Right lobe of liver (tissue), 6 donors: ENCODE data around the gene NKD2. TPM values are rescaled to one million over a fixed set of nuclear protein-coding genes. Genes with fewer than 3 reads are reported as not detected.

ENCODE experiments used
- ATAC-seq, 4 donors: fragments of 200-7000 bp; cut with Tn5 transposase; one replicate each; pipeline ENCODE4 v1.9.1; 2020; ENCODE audit warnings: mild to moderate bottlenecking in 4 of 4, moderate library complexity in 4 of 4
- DNase-seq, 3 donors: peaks; one replicate each; pipeline ENCODE4 v3.0.0-alpha.2; 2020
- H3K27ac ChIP-seq, 3 donors: fragments of 200-600 bp; one replicate each; pipeline ENCODE4 v1.8.0; 2022
- H3K27me3 ChIP-seq, 2 donors: fragments of 200-600 bp; one replicate each; pipeline ENCODE4 v1.8.0; 2022
- H3K36me3 ChIP-seq, 4 donors: fragments of 200-600 bp; sonication (generic) in 1 of 4; one replicate each; pipeline versions ENCODE4 v1.5.1 to v1.8.0; 2017 to 2022; ENCODE audit warnings: control low read depth in 1 of 4
- H3K4me1 ChIP-seq, 4 donors: fragments of 200-600 bp; sonication (generic) in 1 of 4; one replicate each; pipeline versions ENCODE4 v1.5.1 to v1.8.0; 2017 to 2022; ENCODE audit warnings: control low read depth in 1 of 4
- H3K4me3 ChIP-seq, 3 donors: fragments of 200-600 bp; one replicate each; pipeline ENCODE4 v1.8.0; 2022
- H3K9me3 ChIP-seq, 4 donors: fragments of 200-600 bp; sonication (generic) in 1 of 4; one replicate each; pipeline versions ENCODE4 v1.5.1 to v1.8.0; 2017 to 2022; ENCODE audit warnings: control low read depth in 1 of 4
- POLR2A ChIP-seq: fragments of 450-650 bp; IDR thresholded peaks from one replicate; pipeline ENCODE4 v1.6.1; 2017; ENCODE audit warnings: antibody characterized with exemption, mild to moderate bottlenecking
- WGBS: methylation state at CpG from one replicate; pipeline ENCODE4 v1.1.6; 2018; ENCODE audit warnings: low coverage, low lambda C conversion rate; ENCODE audit not compliant: insufficient coverage; ENCODE audit errors: missing lambda C conversion rate; 5-methylcytosine and 5-hydroxymethylcytosine counted together
- intact Hi-C, 2 donors: fragments of 100-400 bp; cut with DNase I; formaldehyde crosslinking; loops; one replicate each; pipeline versions ENCODE4 v1.11.2 to v1.14.1; 2022
- total RNA-seq, 6 experiments: library from RNA; depleted of rRNA in 2 of 6; stranded (reverse); fragments of >200 nt in 2 of 6; fragmentation: NEBNext Ultra II Directional in 3 of 6; extraction: Animal tissue kit (Norgen Biotek cat#: 25700) in 3 of 6; gene quantifications; one replicate each; pipeline versions ENCODE4 v1.1.0 to v1.2.4, GENCODE V29; 2016 to 2023
- TF ChIP-seq, protein P1 (sequence below), 4 donors: fragments of 200-600 bp in 3 of 4; fragments of 450-650 bp in 1 of 4; IDR thresholded peaks; one replicate each; pipeline versions ENCODE4 v1.5.1 to v1.8.0; 2016 to 2022; ENCODE audit warnings: antibody characterized with exemption in 4 of 4, mild to moderate bottlenecking in 2 of 4
- donor health status: DM: no; HTN: yes; CAD: no.
- donor health status: DM: no; HTN: no; CAD: no.
- donor health status: DM: no; HTN: no; CAD: no.
- donor health status: DM: no; HTN: yes; CAD: no.
- donor health status: DM: no; HTN: yes; CAD: no.

NKD2 gene
- total RNA-seq, 6 experiments from 2014 or later: 0.93 to 2.9 (median 2.2) TPM

DNA sequence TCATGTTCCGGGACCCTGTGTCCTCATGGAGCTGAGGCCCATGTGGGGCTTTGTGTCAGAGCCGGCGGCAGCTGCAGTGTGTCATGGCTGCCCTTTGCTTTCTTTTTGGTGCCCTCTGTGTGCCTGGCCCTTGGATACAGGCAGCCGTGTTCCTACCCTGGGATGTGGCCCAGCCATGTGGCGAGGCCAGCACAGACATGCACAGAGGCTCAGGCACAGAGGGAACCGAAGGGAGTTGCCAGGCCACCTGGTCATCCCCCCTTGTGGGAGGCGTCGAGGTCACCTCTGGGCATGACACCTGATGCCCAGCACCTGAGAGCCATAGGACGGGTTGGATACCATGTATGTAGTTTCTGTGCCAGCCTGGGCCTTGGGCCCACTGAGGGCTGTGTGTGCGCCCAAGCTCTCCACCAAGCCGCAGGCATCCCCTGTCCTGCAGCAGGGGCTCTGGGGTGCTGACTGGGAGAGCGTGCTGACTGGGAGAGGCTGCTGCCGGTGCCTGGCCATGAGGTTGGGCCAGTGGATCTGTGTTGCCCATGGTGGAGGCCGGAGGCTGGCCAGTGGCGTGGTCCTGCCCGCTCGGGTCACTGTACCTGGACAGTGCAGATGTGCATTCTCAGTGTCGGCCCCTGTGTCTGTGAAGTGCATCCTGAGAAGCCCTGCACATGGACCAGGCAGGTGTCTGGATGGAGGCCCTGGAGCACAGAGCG is 4.8 kb downstream of the NKD2 start:
- 60% methylated on average over 2 of the region's 19 CpGs for WGBS
- Histone ChIP-seq H3K36me3 (no peaks in the 10 kb centered on the region), H3K27ac (no peak overlapping the region), H3K27me3 (peaks cover 0 to 12% of the 10 kb centered on the region in 2 donors), H3K4me1 (peaks cover 0 to 5% (median 2%) of the 10 kb centered on the region in 4 donors), H3K9me3 (no peaks in the 10 kb centered on the region), H3K4me3 (no peak overlapping the region)
- DNase-seq (peak in 1 of 3 donors; percentile 9), ATAC-seq (no peak)
- intact Hi-C loops: no loop called here
- TF ChIP-seq, protein P1, sequence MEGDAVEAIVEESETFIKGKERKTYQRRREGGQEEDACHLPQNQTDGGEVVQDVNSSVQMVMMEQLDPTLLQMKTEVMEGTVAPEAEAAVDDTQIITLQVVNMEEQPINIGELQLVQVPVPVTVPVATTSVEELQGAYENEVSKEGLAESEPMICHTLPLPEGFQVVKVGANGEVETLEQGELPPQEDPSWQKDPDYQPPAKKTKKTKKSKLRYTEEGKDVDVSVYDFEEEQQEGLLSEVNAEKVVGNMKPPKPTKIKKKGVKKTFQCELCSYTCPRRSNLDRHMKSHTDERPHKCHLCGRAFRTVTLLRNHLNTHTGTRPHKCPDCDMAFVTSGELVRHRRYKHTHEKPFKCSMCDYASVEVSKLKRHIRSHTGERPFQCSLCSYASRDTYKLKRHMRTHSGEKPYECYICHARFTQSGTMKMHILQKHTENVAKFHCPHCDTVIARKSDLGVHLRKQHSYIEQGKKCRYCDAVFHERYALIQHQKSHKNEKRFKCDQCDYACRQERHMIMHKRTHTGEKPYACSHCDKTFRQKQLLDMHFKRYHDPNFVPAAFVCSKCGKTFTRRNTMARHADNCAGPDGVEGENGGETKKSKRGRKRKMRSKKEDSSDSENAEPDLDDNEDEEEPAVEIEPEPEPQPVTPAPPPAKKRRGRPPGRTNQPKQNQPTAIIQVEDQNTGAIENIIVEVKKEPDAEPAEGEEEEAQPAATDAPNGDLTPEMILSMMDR (IDR thresholded peaks at IDR 0.05): no peak
- TF ChIP-seq POLR2A: no peak

DNA sequence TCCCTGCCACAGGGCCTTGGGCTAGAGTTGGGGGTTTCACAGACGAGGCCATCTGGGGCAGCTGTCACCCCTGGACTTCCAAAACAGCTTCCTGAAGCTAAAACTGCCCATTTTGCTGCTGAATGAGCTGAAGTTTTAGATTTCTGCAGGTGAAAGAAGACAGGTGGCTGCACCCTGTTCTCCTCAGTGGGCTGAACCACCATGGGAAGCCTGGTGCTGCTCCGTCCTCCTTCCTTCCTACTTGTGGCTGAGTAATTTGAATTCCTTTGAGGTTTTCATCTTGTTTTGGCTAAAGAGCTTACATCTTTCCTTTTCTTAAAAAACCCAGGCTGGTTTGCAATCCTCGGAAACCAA is 5.3 kb downstream of the NKD2 start:
- TF ChIP-seq POLR2A: no peak
- TF ChIP-seq, protein P1 (IDR thresholded peaks at IDR 0.05): no peak
- WGBS: 75% methylated on average over 2 of the region's 3 CpGs
- no peaks in the 10 kb centered on the region for H3K36me3 ChIP-seq

DNA sequence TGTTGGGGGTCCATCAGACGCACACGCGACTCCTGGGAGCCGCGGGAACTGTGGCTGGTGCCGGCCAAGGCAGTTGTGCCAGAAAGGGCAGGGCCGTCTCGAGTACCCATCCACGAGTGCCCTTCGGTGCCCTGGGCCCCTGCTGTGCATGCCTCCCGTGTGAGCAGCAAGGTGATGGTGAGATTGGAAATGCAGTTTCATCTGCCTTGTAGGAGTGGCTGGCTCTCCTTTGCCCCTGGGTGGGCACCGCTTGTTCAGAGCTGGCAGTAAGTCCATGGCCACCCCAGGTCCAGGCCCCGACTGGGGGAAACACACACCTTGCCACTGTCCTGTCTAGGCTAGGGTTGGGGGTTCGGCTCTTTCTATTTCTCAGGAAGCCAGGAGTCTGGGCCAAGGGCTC is 5.7 kb downstream of the NKD2 start:
- Histone ChIP-seq H3K27ac (no peak overlapping the region), H3K4me1 (peaks cover 0 to 4% (median under 1%) of the 10 kb centered on the region in 4 donors), H3K4me3 (no peak overlapping the region), H3K36me3 (no peaks in the 10 kb centered on the region), H3K27me3 (peaks cover 0 to 12% of the 10 kb centered on the region in 2 donors), H3K9me3 (no peaks in the 10 kb centered on the region)
- TF ChIP-seq, protein P1 (IDR thresholded peaks at IDR 0.05): no peak
- TF ChIP-seq POLR2A: no peak
- 60% methylated on average over 1 of the region's 14 CpGs for WGBS
- peak in 1 of 3 donors; percentile 10 for DNase-seq
- no peak for ATAC-seq
- intact Hi-C loops: no loop called here

More for the DNA sequence above, 5.3 kb downstream of the NKD2 start:
- H3K4me1 ChIP-seq: peaks cover 0 to 5% (median 2%) of the 10 kb centered on the region in 4 donors
- ATAC-seq (no peak), DNase-seq (peak in 1 of 3 donors; percentile 0)
- intact Hi-C loops: no loop called here
- H3K4me3 ChIP-seq: no peak overlapping the region
- peaks cover 0 to 12% of the 10 kb centered on the region in 2 donors for H3K27me3 ChIP-seq
- H3K27ac ChIP-seq: no peak overlapping the region
- H3K9me3 ChIP-seq: no peaks in the 10 kb centered on the region

DNA sequence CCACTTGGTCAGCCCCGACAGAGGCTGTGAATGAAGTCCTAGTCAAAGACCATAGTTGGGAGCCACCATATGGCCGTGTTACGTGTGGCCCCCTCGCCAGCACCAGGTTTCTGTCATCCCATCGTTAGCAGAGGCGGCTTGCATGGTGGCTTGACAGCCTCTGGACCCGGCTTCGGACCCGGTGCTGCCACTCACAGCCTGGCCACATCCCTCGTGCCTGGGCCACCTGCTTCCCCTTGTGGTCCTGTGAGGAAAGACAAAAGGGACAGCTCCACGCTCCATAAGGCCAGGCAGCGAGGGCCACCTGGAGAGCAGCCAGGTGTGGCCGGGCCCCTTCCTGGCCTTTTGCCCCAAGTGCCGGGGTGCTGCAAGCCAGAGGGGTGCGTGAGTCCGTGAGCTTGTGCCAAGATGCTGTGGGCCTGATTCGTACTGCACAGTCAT is 6.2 kb downstream of the NKD2 start:
- WGBS: no CpG with 5 or more reads among the region's 17 CpGs
- H3K4me1 ChIP-seq: peaks cover 0 to 4% (median 0%) of the 10 kb centered on the region in 4 donors
- H3K9me3 ChIP-seq: no peaks in the 10 kb centered on the region
- H3K36me3 ChIP-seq: no peaks in the 10 kb centered on the region
- ATAC-seq (no peak), DNase-seq (no peak)
- no peak for TF ChIP-seq POLR2A
- TF ChIP-seq, protein P1 (IDR thresholded peaks at IDR 0.05): no peak
- H3K27me3 ChIP-seq: peaks cover 0 to 9% of the 10 kb centered on the region in 2 donors
- intact Hi-C loops: no loop called here
- H3K4me3 ChIP-seq: no peak overlapping the region
- H3K27ac ChIP-seq: no peak overlapping the region
